ENCODE data around the gene DHX36. TPM values are rescaled to one million over a fixed set of nuclear protein-coding genes. Genes with fewer than 3 reads are reported as not detected.

The DHX36 gene
- total and polyA plus RNA-seq, 10 of the 15 experiments (the other 5 are each of a cell fraction or from before 2014, with no cell fraction given): 16.2 to 70.5 (median 41.6) TPM

- intact Hi-C loops (cut with micrococcal nuclease; ENCODE audit: unreplicated experiment): no loop called here
- no TSS peak for BruUV-seq (replicated peaks)
- POLR2A ChIA-PET: no interaction called here
Observed at GRCh38 chr3:154240235-154240634, 84.1 kb downstream of the DHX36 start.

More at GRCh38 chr3:154240235-154240634, 84.1 kb downstream of the DHX36 start:
- H3K9ac ChIP-seq (ENCODE audit: control insufficient read depth, insufficient read depth, low read length): no peak overlapping the region
- H2AFZ ChIP-seq (ENCODE audit: control insufficient read depth, low read depth, low read length): no peak overlapping the region
- SMC1A ChIA-PET (ENCODE audit: uncharacterized antibody, unreplicated experiment): no interaction called here
- CTCF ChIA-PET: interaction anchor here (1.2 to 1.7 kb wide), 2 partner anchors 12 to 18 kb away, joined by 3 to 5 read pairs; no protein-coding TSS in a partner anchor
- H3K27me3 ChIP-seq (replicated peaks in 1 of 2; ENCODE audit: control insufficient read depth in 2 of 2, insufficient read depth in 2 of 2, low read length in 1 of 2): no peaks in the 10 kb centered on the region
- H3K36me3 ChIP-seq (ENCODE audit: control insufficient read depth in 2 of 2, insufficient read depth in 2 of 2, low read length in 1 of 2): no peaks in the 10 kb centered on the region
- H3K4me2 ChIP-seq (ENCODE audit: control insufficient read depth, insufficient read depth): no peak overlapping the region
- H3K4me3 ChIP-seq: no peak overlapping the region
- RAD21 ChIA-PET (ENCODE audit: unreplicated experiment): no interaction called here
- in situ Hi-C loops (cut with MboI): no loop called here
- ATAC-seq (no peak), DNase-seq (ENCODE audit: low read depth, low spot score) (no peak), FAIRE-seq (no peak)
- no peak overlapping the region for H3K27ac ChIP-seq (ENCODE audit: control insufficient read depth, insufficient read depth)
- WGBS (ENCODE audit: insufficient coverage, insufficient replicate concordance, low lambda C conversion rate, missing lambda C conversion rate): 66% methylated on average over 6 of the region's 6 CpGs
- TF ChIP-seq, protein P1, sequence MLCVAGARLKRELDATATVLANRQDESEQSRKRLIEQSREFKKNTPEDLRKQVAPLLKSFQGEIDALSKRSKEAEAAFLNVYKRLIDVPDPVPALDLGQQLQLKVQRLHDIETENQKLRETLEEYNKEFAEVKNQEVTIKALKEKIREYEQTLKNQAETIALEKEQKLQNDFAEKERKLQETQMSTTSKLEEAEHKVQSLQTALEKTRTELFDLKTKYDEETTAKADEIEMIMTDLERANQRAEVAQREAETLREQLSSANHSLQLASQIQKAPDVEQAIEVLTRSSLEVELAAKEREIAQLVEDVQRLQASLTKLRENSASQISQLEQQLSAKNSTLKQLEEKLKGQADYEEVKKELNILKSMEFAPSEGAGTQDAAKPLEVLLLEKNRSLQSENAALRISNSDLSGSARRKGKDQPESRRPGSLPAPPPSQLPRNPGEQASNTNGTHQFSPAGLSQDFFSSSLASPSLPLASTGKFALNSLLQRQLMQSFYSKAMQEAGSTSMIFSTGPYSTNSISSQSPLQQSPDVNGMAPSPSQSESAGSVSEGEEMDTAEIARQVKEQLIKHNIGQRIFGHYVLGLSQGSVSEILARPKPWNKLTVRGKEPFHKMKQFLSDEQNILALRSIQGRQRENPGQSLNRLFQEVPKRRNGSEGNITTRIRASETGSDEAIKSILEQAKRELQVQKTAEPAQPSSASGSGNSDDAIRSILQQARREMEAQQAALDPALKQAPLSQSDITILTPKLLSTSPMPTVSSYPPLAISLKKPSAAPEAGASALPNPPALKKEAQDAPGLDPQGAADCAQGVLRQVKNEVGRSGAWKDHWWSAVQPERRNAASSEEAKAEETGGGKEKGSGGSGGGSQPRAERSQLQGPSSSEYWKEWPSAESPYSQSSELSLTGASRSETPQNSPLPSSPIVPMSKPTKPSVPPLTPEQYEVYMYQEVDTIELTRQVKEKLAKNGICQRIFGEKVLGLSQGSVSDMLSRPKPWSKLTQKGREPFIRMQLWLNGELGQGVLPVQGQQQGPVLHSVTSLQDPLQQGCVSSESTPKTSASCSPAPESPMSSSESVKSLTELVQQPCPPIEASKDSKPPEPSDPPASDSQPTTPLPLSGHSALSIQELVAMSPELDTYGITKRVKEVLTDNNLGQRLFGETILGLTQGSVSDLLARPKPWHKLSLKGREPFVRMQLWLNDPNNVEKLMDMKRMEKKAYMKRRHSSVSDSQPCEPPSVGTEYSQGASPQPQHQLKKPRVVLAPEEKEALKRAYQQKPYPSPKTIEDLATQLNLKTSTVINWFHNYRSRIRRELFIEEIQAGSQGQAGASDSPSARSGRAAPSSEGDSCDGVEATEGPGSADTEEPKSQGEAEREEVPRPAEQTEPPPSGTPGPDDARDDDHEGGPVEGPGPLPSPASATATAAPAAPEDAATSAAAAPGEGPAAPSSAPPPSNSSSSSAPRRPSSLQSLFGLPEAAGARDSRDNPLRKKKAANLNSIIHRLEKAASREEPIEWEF (IDR thresholded peaks at IDR 0.05; ENCODE audit: insufficient replicate concordance, low read depth, low read length): no peak
- H3K9me3 ChIP-seq (replicated peaks; ENCODE audit: control insufficient read depth, insufficient read depth, low read length): no peaks in the 10 kb centered on the region
- H3K4me1 ChIP-seq (ENCODE audit: control insufficient read depth, insufficient read depth, low read length): no peaks in the 10 kb centered on the region
- no peaks in the 10 kb centered on the region for H3K79me2 ChIP-seq (ENCODE audit: control insufficient read depth, insufficient read depth, low read length)
- no peaks in the 10 kb centered on the region for H4K20me1 ChIP-seq (ENCODE audit: control insufficient read depth, insufficient read depth)
